GM23338 (cell line): ENCODE data around the gene P4HTM.

ENCODE experiments used
- CTCF ChIP-seq, 2 experiments: fragments of 200-600 bp in 1 of 2; sonication (generic) in 1 of 2; conservative IDR thresholded peaks; 2 replicates each; pipeline versions ENCODE4 v1.5.1 to v1.6.1; 2016 to 2017; ENCODE audit warnings: antibody characterized with exemption in 2 of 2, low read depth in 2 of 2, mild to moderate bottlenecking in 2 of 2, moderate library complexity in 1 of 2
- ETS1 ChIP-seq: IDR thresholded peaks from 2 replicates; pipeline ENCODE4 v1.6.1; 2016; ENCODE audit warnings: antibody characterized with exemption
- ZNF331 ChIP-seq: fragments of 250-450 bp; sonication (Bioruptor Pico); IDR thresholded peaks from 2 replicates; pipeline ENCODE4 v1.5.0; 2020; ENCODE audit warnings: low read depth, mild to moderate bottlenecking, moderate library complexity

GRCh38 chr3:48999085-48999858, 9.2 kb downstream of the P4HTM start:
- TF ChIP-seq CTCF (conservative IDR thresholded peaks at IDR 0.05; ENCODE audit: low read depth in 2 of 2) (no peak), ETS1 (no peak), ZNF331 (CRISPR knock-in tag) (no peak)
